NT2/D1 (cell line): ENCODE measurements around the gene ASZ1.

Experiments
- DNase-seq: peaks from one replicate; pipeline ENCODE4 v3.0.0-alpha.2; 2011; ENCODE audit warnings: low read depth, low spot score
- H3K27me3 ChIP-seq: 2 replicates; pipeline ENCODE4 v1.6.0; 2011; ENCODE audit warnings: mild to moderate bottlenecking; ENCODE audit not compliant: insufficient read length, insufficient read depth
- H3K36me3 ChIP-seq: 2 replicates; pipeline ENCODE4 v1.6.1; 2011; ENCODE audit warnings: mild to moderate bottlenecking, low read length, mixed read lengths; ENCODE audit not compliant: insufficient read depth, insufficient read length
- H3K4me1 ChIP-seq: 2 replicates; pipeline ENCODE4 v1.5.1; 2011; ENCODE audit not compliant: insufficient read depth, insufficient read length
- H3K4me3 ChIP-seq: 2 replicates; pipeline ENCODE4 v1.5.1; 2011; ENCODE audit warnings: low read depth; ENCODE audit not compliant: insufficient read length
- H3K9ac ChIP-seq: 2 replicates; pipeline ENCODE4 v1.6.0; 2011; ENCODE audit warnings: low read depth; ENCODE audit not compliant: insufficient read length
- H3K9me3 ChIP-seq: 2 replicates; pipeline ENCODE4 v1.5.1; 2011; ENCODE audit warnings: mild to moderate bottlenecking, low read length; ENCODE audit not compliant: insufficient read depth
- SUZ12 ChIP-seq: IDR thresholded peaks from 2 replicates; pipeline ENCODE4 v1.6.1; 2011; ENCODE audit not compliant: insufficient read length, insufficient read depth; ENCODE audit errors: extremely low read depth
- YY1 ChIP-seq: IDR thresholded peaks from 2 replicates; pipeline ENCODE4 v1.6.1; 2011; ENCODE audit not compliant: insufficient read length, insufficient read depth
- ZNF274 ChIP-seq: IDR thresholded peaks from 2 replicates; pipeline ENCODE4 v1.6.1; 2011; ENCODE audit warnings: mild to moderate bottlenecking, low read depth, low read length

ASZ1 gene

GRCh38 chr7:117364339-117365080 is 62.8 kb downstream of the ASZ1 start:
- H3K4me1 ChIP-seq: no peaks in the 10 kb centered on the region
- H3K9ac ChIP-seq: no peak overlapping the region
- no peaks in the 10 kb centered on the region for H3K9me3 ChIP-seq
- TF ChIP-seq YY1 (no peak), SUZ12 (no peak), ZNF274 (no peak)
- H3K36me3 ChIP-seq: no peaks in the 10 kb centered on the region
- no peaks in the 10 kb centered on the region for H3K27me3 ChIP-seq
- no peak overlapping the region for H3K4me3 ChIP-seq
- DNase-seq: no peak

GRCh38 chr7:117362294-117362888 is 64.9 kb downstream of the ASZ1 start:
- Histone ChIP-seq H3K4me3 (no peak overlapping the region), H3K4me1 (no peaks in the 10 kb centered on the region), H3K9me3 (no peaks in the 10 kb centered on the region), H3K36me3 (no peaks in the 10 kb centered on the region), H3K27me3 (no peaks in the 10 kb centered on the region), H3K9ac (no peak overlapping the region)
- no peak for DNase-seq
- no peak for TF ChIP-seq YY1
- no peak for TF ChIP-seq SUZ12
- TF ChIP-seq ZNF274: no peak

DNA sequence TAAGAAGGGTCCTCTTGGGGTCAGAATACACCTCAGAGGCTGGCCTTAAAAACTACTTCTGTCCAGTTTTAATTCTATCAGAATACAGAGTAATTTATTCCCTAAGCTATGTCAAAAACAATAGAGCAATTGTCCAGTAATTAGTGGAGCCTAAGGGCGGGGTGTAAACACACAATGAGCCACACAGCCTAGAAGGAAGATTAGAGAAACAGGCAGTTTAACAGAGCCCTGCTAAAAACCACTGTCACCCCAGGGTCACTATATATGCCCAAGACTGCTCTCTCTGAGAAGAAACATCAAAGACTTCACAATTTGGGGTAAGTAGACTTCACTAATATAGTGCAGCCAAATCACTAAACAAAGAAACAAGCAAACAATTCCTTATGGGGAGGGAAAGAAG is 77.3 kb downstream of the ASZ1 start:
- Histone ChIP-seq H3K27me3 (no peaks in the 10 kb centered on the region), H3K9me3 (no peaks in the 10 kb centered on the region), H3K4me3 (no peak overlapping the region), H3K9ac (no peak overlapping the region), H3K4me1 (no peaks in the 10 kb centered on the region), H3K36me3 (no peaks in the 10 kb centered on the region)
- no peak for DNase-seq
- TF ChIP-seq YY1 (no peak), ZNF274 (no peak), SUZ12 (no peak)

GRCh38 chr7:117349570-117349969 is 77.7 kb downstream of the ASZ1 start:
- no peaks in the 10 kb centered on the region for H3K27me3 ChIP-seq
- H3K4me1 ChIP-seq: no peaks in the 10 kb centered on the region
- no peak overlapping the region for H3K9ac ChIP-seq
- H3K4me3 ChIP-seq: no peak overlapping the region
- no peaks in the 10 kb centered on the region for H3K36me3 ChIP-seq
- DNase-seq: no peak
- no peaks in the 10 kb centered on the region for H3K9me3 ChIP-seq
- TF ChIP-seq ZNF274: no peak
- no peak for TF ChIP-seq SUZ12
- TF ChIP-seq YY1: no peak

GRCh38 chr7:117347962-117348672 is 79.2 kb downstream of the ASZ1 start:
- no peak for DNase-seq
- H3K4me1 ChIP-seq: no peaks in the 10 kb centered on the region
- H3K27me3 ChIP-seq: no peaks in the 10 kb centered on the region
- no peak overlapping the region for H3K4me3 ChIP-seq
- H3K36me3 ChIP-seq: no peaks in the 10 kb centered on the region
- H3K9me3 ChIP-seq: no peaks in the 10 kb centered on the region
- TF ChIP-seq YY1 (no peak), SUZ12 (no peak), ZNF274 (no peak)
- H3K9ac ChIP-seq: no peak overlapping the region

DNA sequence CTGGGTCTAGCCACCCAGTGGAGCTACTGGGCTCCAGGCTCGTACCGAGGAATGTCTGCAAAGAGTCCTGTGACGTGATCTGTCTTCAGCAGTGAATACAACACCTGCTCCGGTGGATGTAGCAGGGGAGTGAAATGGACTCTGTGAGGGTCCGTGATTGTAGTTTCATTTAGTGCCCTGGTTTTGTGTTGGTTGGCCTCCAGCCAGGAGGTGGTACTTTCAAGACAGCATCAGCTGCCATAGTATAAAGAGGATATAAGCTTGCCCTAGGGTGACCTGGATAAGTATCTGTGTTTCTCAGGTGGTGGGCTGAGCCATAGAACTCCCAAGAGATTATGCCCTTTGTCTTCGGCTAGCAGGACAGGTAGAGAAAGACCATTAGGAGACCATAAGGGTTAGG is 79.8 kb downstream of the ASZ1 start:
- DNase-seq: no peak
- no peak overlapping the region for H3K9ac ChIP-seq
- H3K4me1 ChIP-seq: no peaks in the 10 kb centered on the region
- H3K9me3 ChIP-seq: no peaks in the 10 kb centered on the region
- H3K4me3 ChIP-seq: no peak overlapping the region
- TF ChIP-seq YY1 (no peak), SUZ12 (no peak), ZNF274 (no peak)
- no peaks in the 10 kb centered on the region for H3K27me3 ChIP-seq
- no peaks in the 10 kb centered on the region for H3K36me3 ChIP-seq

DNA sequence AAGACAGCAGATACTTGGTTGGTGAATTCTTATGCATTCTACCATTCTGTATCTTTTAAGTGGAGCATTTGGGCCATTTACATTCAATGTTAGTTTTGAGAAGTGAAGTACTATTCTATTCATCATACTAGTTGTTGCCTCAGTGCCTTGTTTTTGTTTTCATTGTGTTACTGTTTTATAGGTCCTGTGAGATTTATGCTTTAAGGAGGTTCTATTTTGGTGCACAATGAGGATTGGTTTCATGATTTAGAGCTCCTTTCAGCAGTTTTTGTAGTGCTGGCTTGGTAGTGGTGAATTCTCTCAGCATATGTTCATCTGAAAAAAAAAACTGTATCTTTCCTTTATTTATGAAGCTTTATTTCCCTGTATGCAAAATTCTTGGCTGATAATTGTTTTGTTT is 81.1 kb downstream of the ASZ1 start:
- no peak overlapping the region for H3K9ac ChIP-seq
- no peak overlapping the region for H3K4me3 ChIP-seq
- H3K9me3 ChIP-seq: no peaks in the 10 kb centered on the region
- H3K27me3 ChIP-seq: no peaks in the 10 kb centered on the region
- H3K4me1 ChIP-seq: no peaks in the 10 kb centered on the region
- no peak for TF ChIP-seq YY1
- no peak for TF ChIP-seq ZNF274
- no peak for TF ChIP-seq SUZ12
- no peaks in the 10 kb centered on the region for H3K36me3 ChIP-seq
- no peak for DNase-seq
